A172 (cell line): ENCODE measurements around the gene TMEM255B. TPM values are rescaled to one million over a fixed set of nuclear protein-coding genes. Genes with fewer than 3 reads are reported as not detected.
A peak's percentile ranks its signal among the peaks of the same experiment; 100 is the strongest.

Source experiments
- DNase-seq: peaks from one replicate; pipeline ENCODE4 v3.0.0-alpha.2; 2015; ENCODE audit warnings: low spot score
- total RNA-seq: library from RNA; depleted of rRNA; stranded (reverse); fragments of >200 nt; shearing (Covaris generic); gene quantifications from 2 replicates; pipeline ENCODE4 v1.2.3, GENCODE V29; 2014

TMEM255B gene
- total RNA-seq, 1 experiment from 2014 or later: 2.3 TPM

- DNase-seq: no peak
These were observed 9.2 kb downstream of the TMEM255B start for GRCh38 chr13:113768018-113768905.

- no peak for DNase-seq
These were observed 10.1 kb downstream of the TMEM255B start for GRCh38 chr13:113769106-113769505.

GRCh38 chr13:113769881-113770280 lies 10.9 kb downstream of the TMEM255B start:
- DNase-seq: no peak

GRCh38 chr13:113770441-113770840 lies 11.4 kb downstream of the TMEM255B start:
- no peak for DNase-seq

GRCh38 chr13:113770937-113771336 lies 11.9 kb downstream of the TMEM255B start:
- DNase-seq: no peak

- peak; percentile 44 for DNase-seq
These were observed 12.8 kb downstream of the TMEM255B start for GRCh38 chr13:113771709-113772331.

GRCh38 chr13:113774177-113775107 lies 15.4 kb downstream of the TMEM255B start:
- peak; percentile 78 for DNase-seq

- DNase-seq: no peak
These were observed 16.6 kb downstream of the TMEM255B start for GRCh38 chr13:113775451-113776145.

- DNase-seq: no peak
These were observed 17.5 kb downstream of the TMEM255B start for GRCh38 chr13:113776231-113777125.

GRCh38 chr13:113777311-113778260 lies 18.6 kb downstream of the TMEM255B start:
- no peak for DNase-seq

- DNase-seq: no peak
These were observed 22.5 kb downstream of the TMEM255B start for GRCh38 chr13:113781571-113781970.

GRCh38 chr13:113782472-113782871 lies 23.4 kb downstream of the TMEM255B start:
- DNase-seq: no peak

- DNase-seq: no peak
These were observed 24.3 kb downstream of the TMEM255B start for GRCh38 chr13:113783200-113783881.

GRCh38 chr13:113783966-113784644 lies 25.1 kb downstream of the TMEM255B start:
- peak; percentile 29 for DNase-seq

- DNase-seq: no peak
These were observed 25.6 kb downstream of the TMEM255B start for GRCh38 chr13:113784645-113785024.

GRCh38 chr13:113785051-113786010 lies 26.3 kb downstream of the TMEM255B start:
- DNase-seq: peak; percentile 99
